ENCODE results near the gene TPSAB1. TPM values are rescaled to one million over a fixed set of nuclear protein-coding genes. Genes with fewer than 3 reads are reported as not detected.

Gene TPSAB1
- polyA plus RNA-seq, 3 donors, result not detected

- no peaks in the 10 kb centered on the region for H3K36me3 ChIP-seq (replicated peaks in 1 of 2; ENCODE audit: control insufficient read depth in 1 of 2, insufficient read depth in 2 of 2, low read length in 2 of 2)
- WGBS (ENCODE audit: insufficient coverage), result 93% methylated on average over 11 of the region's 15 CpGs
- H3K4me3 Mint-ChIP-seq, result no peak overlapping the region
- H3K4me3 ChIP-seq (replicated peaks in 1 of 3; ENCODE audit: low read depth in 2 of 3, low read length in 3 of 3), result no peak overlapping the region
- no peaks in the 10 kb centered on the region for H3K36me3 Mint-ChIP-seq
- H3K27ac ChIP-seq (ENCODE audit: low read depth in 1 of 2, low read length in 2 of 2), result no peak overlapping the region
- H3K27me3 Mint-ChIP-seq (ENCODE audit: low read depth in 3 of 3), result peaks cover 27 to 47% (median 36%) of the 10 kb centered on the region in 3 donors
- H3K4me2 ChIP-seq (replicated peaks; ENCODE audit: extremely low read depth, low read length, poor library complexity, severe bottlenecking), result no peak overlapping the region
- intact Hi-C loops (cut with micrococcal nuclease), result loop anchor here in 1 of 2 donors (10.0 kb wide), 1 partner anchor 49 kb away; no protein-coding TSS in a partner anchor
- H3K4me1 Mint-ChIP-seq, result peaks cover 4% of the 10 kb centered on the region
- no peak overlapping the region for H3K27ac Mint-ChIP-seq
- no peaks in the 10 kb centered on the region for H4K20me1 ChIP-seq (ENCODE audit: insufficient read depth, low read length)
- H3K79me2 ChIP-seq (ENCODE audit: insufficient read depth, low read length), result no peaks in the 10 kb centered on the region
- no peak overlapping the region for H2AFZ ChIP-seq (ENCODE audit: insufficient read depth, low read depth, low read length, poor library complexity, severe bottlenecking)
- H3K9ac ChIP-seq (ENCODE audit: insufficient read depth, low read length, poor library complexity, severe bottlenecking), result no peak overlapping the region
- TF ChIP-seq CTCF (IDR thresholded peaks at IDR 0.05), result no peak
- no peaks in the 10 kb centered on the region for H3K9me3 ChIP-seq (replicated peaks in 1 of 2; ENCODE audit: control insufficient read depth in 1 of 2, insufficient read depth in 1 of 2, low read length in 2 of 2)
- no peaks in the 10 kb centered on the region for H3K4me1 ChIP-seq (ENCODE audit: control insufficient read depth in 1 of 2, insufficient read depth in 2 of 2, low read length in 2 of 2)
- H3K9me3 Mint-ChIP-seq, result peaks cover 3 to 12% (median 6%) of the 10 kb centered on the region in 7 donors
- DNase-seq, result no peak
- peaks cover 0 to 40% of the 10 kb centered on the region in 2 donors for H3K27me3 ChIP-seq (ENCODE audit: control insufficient read depth in 2 of 2, insufficient read depth in 2 of 2, low read length in 2 of 2)
Measured at GRCh38 chr16:1263591-1264344, 23.3 kb downstream of the TPSAB1 start.

- H2AFZ ChIP-seq (ENCODE audit: insufficient read depth, low read depth, low read length, poor library complexity, severe bottlenecking), result no peak overlapping the region
- Mint-ChIP-seq H3K27me3 (ENCODE audit: low read depth in 3 of 3) (peaks cover 23 to 39% (median 32%) of the 10 kb centered on the region in 3 donors), H3K27ac (no peak overlapping the region), H3K4me1 (no peaks in the 10 kb centered on the region), H3K36me3 (no peaks in the 10 kb centered on the region), H3K4me3 (no peak overlapping the region), H3K9me3 (peaks cover 3 to 10% (median 6%) of the 10 kb centered on the region in 7 donors)
- TF ChIP-seq CTCF (IDR thresholded peaks at IDR 0.05), result no peak
- H3K4me2 ChIP-seq (replicated peaks; ENCODE audit: extremely low read depth, low read length, poor library complexity, severe bottlenecking), result no peak overlapping the region
- H3K27ac ChIP-seq (ENCODE audit: low read depth in 1 of 2, low read length in 2 of 2), result no peak overlapping the region
- H3K36me3 ChIP-seq (replicated peaks in 1 of 2; ENCODE audit: control insufficient read depth in 1 of 2, insufficient read depth in 2 of 2, low read length in 2 of 2), result no peaks in the 10 kb centered on the region
- no peaks in the 10 kb centered on the region for H3K4me1 ChIP-seq (ENCODE audit: control insufficient read depth in 1 of 2, insufficient read depth in 2 of 2, low read length in 2 of 2)
- WGBS (ENCODE audit: insufficient coverage), result 95% methylated on average over 11 of the region's 16 CpGs
- no peak for DNase-seq
- intact Hi-C loops (cut with micrococcal nuclease), result loop anchor here in 1 of 2 donors (10.0 kb wide), 1 partner anchor 50 kb away; no protein-coding TSS in a partner anchor
- no peaks in the 10 kb centered on the region for H3K9me3 ChIP-seq (replicated peaks in 1 of 2; ENCODE audit: control insufficient read depth in 1 of 2, insufficient read depth in 1 of 2, low read length in 2 of 2)
- H3K4me3 ChIP-seq (replicated peaks in 1 of 3; ENCODE audit: low read depth in 2 of 3, low read length in 3 of 3), result no peak overlapping the region
- no peak overlapping the region for H3K9ac ChIP-seq (ENCODE audit: insufficient read depth, low read length, poor library complexity, severe bottlenecking)
- H3K79me2 ChIP-seq (ENCODE audit: insufficient read depth, low read length), result no peaks in the 10 kb centered on the region
- peaks cover 0 to 33% of the 10 kb centered on the region in 2 donors for H3K27me3 ChIP-seq (ENCODE audit: control insufficient read depth in 2 of 2, insufficient read depth in 2 of 2, low read length in 2 of 2)
- H4K20me1 ChIP-seq (ENCODE audit: insufficient read depth, low read length), result no peaks in the 10 kb centered on the region
Measured at GRCh38 chr16:1264345-1265089, 24.0 kb downstream of the TPSAB1 start.
